HCT116 (cell line): Measurements from ENCODE around the gene ETF1.
A peak's percentile ranks its signal among the peaks of the same experiment; 100 is the strongest.

Source experiments
- CBX3 ChIP-seq: IDR thresholded peaks from 2 replicates; pipeline ENCODE4 v1.6.1; 2012; ENCODE audit warnings: low read depth
- CTCF ChIP-seq, 3 experiments: fragments of 200-600 bp in 1 of 3; sonication (generic) in 1 of 3; IDR thresholded peaks in 2 of 3; conservative IDR thresholded peaks in 1 of 3; 2 replicates each; pipeline ENCODE4 v1.5.1; 2012 to 2017; ENCODE audit warnings: low read depth in 2 of 3, low read length in 2 of 3, antibody characterized with exemption in 1 of 3, borderline replicate concordance in 1 of 3, control low read depth in 1 of 3, mild to moderate bottlenecking in 1 of 3, mixed read lengths in 1 of 3, mixed run types in 1 of 3, moderate library complexity in 1 of 3; ENCODE audit not compliant: insufficient read depth in 1 of 3
- EGR1 ChIP-seq: IDR thresholded peaks from 2 replicates; pipeline ENCODE4 v1.6.1; 2012; ENCODE audit warnings: low read depth
- EZH2phosphoT487 ChIP-seq: fragments of 200-600 bp; IDR thresholded peaks from 2 replicates; pipeline ENCODE4 v1.6.1; 2018; ENCODE audit warnings: antibody characterized with exemption, borderline replicate concordance
- FOSL1 ChIP-seq: IDR thresholded peaks from 2 replicates; pipeline ENCODE4 v1.6.1; 2012; ENCODE audit warnings: low read depth
- JUND ChIP-seq: IDR thresholded peaks from 2 replicates; pipeline ENCODE4 v1.6.1; 2012
- MAX ChIP-seq: IDR thresholded peaks from 2 replicates; pipeline ENCODE4 v1.6.1; 2012
- POLR2A ChIP-seq: IDR thresholded peaks from 2 replicates; pipeline ENCODE4 v1.7.0; 2011; ENCODE audit warnings: borderline replicate concordance; ENCODE audit not compliant: insufficient read depth, insufficient read length; ENCODE audit errors: extremely low read depth
- POLR2AphosphoS5 ChIP-seq: IDR thresholded peaks from 2 replicates; pipeline ENCODE4 v1.6.1; 2011; ENCODE audit warnings: mild to moderate bottlenecking, low read depth, low read length, moderate library complexity
- RAD21 ChIP-seq: IDR thresholded peaks from 2 replicates; pipeline ENCODE4 v1.6.1; 2012; ENCODE audit warnings: low read depth, mild to moderate bottlenecking
- SIN3A ChIP-seq: IDR thresholded peaks from 2 replicates; pipeline ENCODE4 v1.6.1; 2012; ENCODE audit warnings: low read depth
- YY1 ChIP-seq: IDR thresholded peaks from 2 replicates; pipeline ENCODE4 v1.6.1; 2011; ENCODE audit warnings: low read length, low read depth, moderate library complexity, mild to moderate bottlenecking; ENCODE audit not compliant: insufficient replicate concordance; ENCODE audit errors: extremely low read depth

- peak; percentile 72 to 78 (median 76) for TF ChIP-seq CTCF (IDR thresholded peaks at IDR 0.05 in 2 of 3, conservative IDR thresholded peaks at IDR 0.05 in 1 of 3; ENCODE audit: borderline replicate concordance in 1 of 3, insufficient read depth in 1 of 3, low read depth in 2 of 3, low read length in 2 of 3)
- no peak for TF ChIP-seq YY1
- TF ChIP-seq FOSL1: no peak
- no peak for TF ChIP-seq EZH2phosphoT487
- no peak for TF ChIP-seq JUND
- no peak for TF ChIP-seq POLR2A
- TF ChIP-seq SIN3A: no peak
- peak; percentile 89 for TF ChIP-seq RAD21
- peak; percentile 43; the same call in 1 of the 2 replicates for TF ChIP-seq POLR2AphosphoS5
- no peak for TF ChIP-seq EGR1
- TF ChIP-seq CBX3: no peak
- no peak for TF ChIP-seq MAX
Observed at GRCh38 chr5:138503487-138504270, 39.4 kb downstream of the ETF1 start.
